AG10803 (cell line): ENCODE measurements around the gene FBXW8.

Experiments used
- DNase-seq: peaks from one replicate; pipeline ENCODE4 v3.0.0; 2010; ENCODE audit warnings: low read depth
- H3K4me3 ChIP-seq: 2 replicates; pipeline ENCODE4 v1.5.1; 2011; ENCODE audit warnings: mild to moderate bottlenecking, low read length, control low read depth
- TF ChIP-seq, protein P1 (sequence below): conservative IDR thresholded peaks from 2 replicates; pipeline ENCODE4 v1.5.1; 2011; ENCODE audit warnings: mild to moderate bottlenecking, low read length, control low read depth, inconsistent platforms

Gene FBXW8

DNA sequence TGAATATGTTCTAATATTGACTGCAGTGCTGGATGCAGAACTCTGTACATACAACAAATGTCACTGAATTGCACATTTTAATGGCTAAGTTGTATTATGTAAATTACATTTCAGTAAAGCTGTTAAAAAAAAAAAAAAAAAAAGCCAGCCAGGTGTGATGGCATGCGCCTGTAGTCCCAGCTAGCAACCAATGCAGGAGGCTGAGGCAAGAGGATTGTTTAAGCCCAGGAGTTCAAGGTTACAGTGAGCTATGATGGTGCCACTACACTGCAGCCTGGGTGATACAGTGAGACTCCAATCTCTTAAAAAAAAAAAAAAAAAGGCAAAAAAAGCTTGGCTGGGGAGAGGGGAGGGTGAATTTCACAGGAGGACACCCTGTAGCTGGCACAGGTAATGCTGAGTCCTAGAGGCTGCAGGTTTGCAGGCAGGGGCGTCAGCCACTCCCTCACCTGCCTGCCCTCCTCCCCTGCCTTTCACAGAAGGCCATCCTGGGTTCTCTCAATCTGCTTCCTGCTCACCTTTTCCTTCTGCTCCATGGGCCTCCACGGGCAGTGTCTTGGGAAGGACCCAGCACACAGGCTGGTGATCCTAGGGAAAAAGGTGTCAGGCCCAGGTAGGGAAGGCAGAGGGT lies 147.8 kb downstream of the FBXW8 start:
- TF ChIP-seq, protein P1, sequence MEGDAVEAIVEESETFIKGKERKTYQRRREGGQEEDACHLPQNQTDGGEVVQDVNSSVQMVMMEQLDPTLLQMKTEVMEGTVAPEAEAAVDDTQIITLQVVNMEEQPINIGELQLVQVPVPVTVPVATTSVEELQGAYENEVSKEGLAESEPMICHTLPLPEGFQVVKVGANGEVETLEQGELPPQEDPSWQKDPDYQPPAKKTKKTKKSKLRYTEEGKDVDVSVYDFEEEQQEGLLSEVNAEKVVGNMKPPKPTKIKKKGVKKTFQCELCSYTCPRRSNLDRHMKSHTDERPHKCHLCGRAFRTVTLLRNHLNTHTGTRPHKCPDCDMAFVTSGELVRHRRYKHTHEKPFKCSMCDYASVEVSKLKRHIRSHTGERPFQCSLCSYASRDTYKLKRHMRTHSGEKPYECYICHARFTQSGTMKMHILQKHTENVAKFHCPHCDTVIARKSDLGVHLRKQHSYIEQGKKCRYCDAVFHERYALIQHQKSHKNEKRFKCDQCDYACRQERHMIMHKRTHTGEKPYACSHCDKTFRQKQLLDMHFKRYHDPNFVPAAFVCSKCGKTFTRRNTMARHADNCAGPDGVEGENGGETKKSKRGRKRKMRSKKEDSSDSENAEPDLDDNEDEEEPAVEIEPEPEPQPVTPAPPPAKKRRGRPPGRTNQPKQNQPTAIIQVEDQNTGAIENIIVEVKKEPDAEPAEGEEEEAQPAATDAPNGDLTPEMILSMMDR = no peak
- DNase-seq = no peak
- H3K4me3 ChIP-seq = no peak overlapping the region

GRCh38 chr12:117059156-117059555 lies 148.4 kb downstream of the FBXW8 start:
- no peak for DNase-seq
- H3K4me3 ChIP-seq = no peak overlapping the region
- TF ChIP-seq, protein P1 = no peak

GRCh38 chr12:117060246-117060928 lies 149.6 kb downstream of the FBXW8 start:
- no peak overlapping the region for H3K4me3 ChIP-seq
- TF ChIP-seq, protein P1 = no peak
- no peak for DNase-seq

GRCh38 chr12:117060929-117061305 lies 150.2 kb downstream of the FBXW8 start:
- TF ChIP-seq, protein P1 = no peak
- H3K4me3 ChIP-seq = no peak overlapping the region

GRCh38 chr12:117061555-117062079 lies 150.9 kb downstream of the FBXW8 start:
- TF ChIP-seq, protein P1 = no peak
- no peak for DNase-seq
- no peak overlapping the region for H3K4me3 ChIP-seq

More at GRCh38 chr12:117060929-117061305, 150.2 kb downstream of the FBXW8 start:
- DNase-seq = no peak

- H3K4me3 ChIP-seq = no peak overlapping the region
- DNase-seq = no peak
- TF ChIP-seq, protein P1 = no peak
Measured at GRCh38 chr12:117063162-117063911, 152.6 kb downstream of the FBXW8 start.
